ENCODE results near the gene DMD. TPM values are rescaled to one million over a fixed set of nuclear protein-coding genes. Genes with fewer than 3 reads are reported as not detected.
A peak's percentile ranks its signal among the peaks of the same experiment; 100 is the strongest.

Gene DMD
- polyA plus RNA-seq, 4 donors: 1.6 to 11.6 (median 2.9) TPM

DNA sequence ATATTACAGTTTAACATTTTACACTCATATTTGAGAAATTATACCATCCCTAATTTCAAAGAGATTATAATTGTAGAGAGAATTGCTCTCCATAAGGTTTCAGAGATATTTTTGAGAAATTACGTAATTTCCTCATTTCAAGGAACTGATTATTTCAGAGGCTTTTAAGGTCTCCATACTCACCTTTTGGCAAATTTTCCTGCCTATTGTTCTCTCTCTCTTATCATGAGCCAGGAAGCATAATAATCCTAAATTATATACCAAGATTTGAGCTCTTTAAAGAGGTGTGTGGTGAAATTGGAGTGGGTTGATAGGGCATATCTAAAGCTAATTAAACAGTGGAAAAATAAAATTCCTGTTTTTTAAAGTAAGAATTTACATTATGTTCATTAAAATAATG is 1890.6 kb downstream of the DMD start:
- 82 to 97% (median 89%) methylated on average over 1 of the region's 1 CpG for WGBS, 3 donors
- no peak overlapping the region for H3K27ac ChIP-seq (ENCODE audit: low read depth in 1 of 3, low read length in 2 of 3)
- H3K9me3 ChIP-seq (ENCODE audit: control insufficient read depth in 2 of 2, insufficient read depth in 1 of 2, low read depth in 1 of 2, low read length in 1 of 2): no peaks in the 10 kb centered on the region
- H3K36me3 ChIP-seq (ENCODE audit: control insufficient read depth in 3 of 3, insufficient read depth in 2 of 3, low read depth in 1 of 3, low read length in 3 of 3): no peaks in the 10 kb centered on the region
- no peaks in the 10 kb centered on the region for H3K4me1 ChIP-seq (ENCODE audit: control insufficient read depth in 3 of 3, insufficient read depth in 2 of 3, low read depth in 1 of 3, low read length in 2 of 3)
- DNase-seq (no peak), FAIRE-seq (no peak)
- no peak overlapping the region for H3K4me3 ChIP-seq (ENCODE audit: low read depth in 1 of 3, low read length in 3 of 3)
- no peaks in the 10 kb centered on the region for H3K27me3 ChIP-seq (ENCODE audit: control insufficient read depth in 3 of 3, insufficient read depth in 3 of 3, low read length in 3 of 3)

GRCh38 chrX:31319586-31319985 is 1891.8 kb downstream of the DMD start:
- Histone ChIP-seq H3K9me3 (ENCODE audit: control insufficient read depth in 2 of 2, insufficient read depth in 1 of 2, low read depth in 1 of 2, low read length in 1 of 2) (no peaks in the 10 kb centered on the region), H3K27ac (ENCODE audit: low read depth in 1 of 3, low read length in 2 of 3) (no peak overlapping the region), H3K4me1 (ENCODE audit: control insufficient read depth in 3 of 3, insufficient read depth in 2 of 3, low read depth in 1 of 3, low read length in 2 of 3) (no peaks in the 10 kb centered on the region), H3K4me3 (ENCODE audit: low read depth in 1 of 3, low read length in 3 of 3) (no peak overlapping the region), H3K27me3 (ENCODE audit: control insufficient read depth in 3 of 3, insufficient read depth in 3 of 3, low read length in 3 of 3) (no peaks in the 10 kb centered on the region), H3K36me3 (ENCODE audit: control insufficient read depth in 3 of 3, insufficient read depth in 2 of 3, low read depth in 1 of 3, low read length in 3 of 3) (no peaks in the 10 kb centered on the region)
- WGBS, 3 donors: 60 to 78% (median 74%) methylated on average over 2 of the region's 2 CpGs
- DNase-seq: no peak
- FAIRE-seq: no peak

DNA sequence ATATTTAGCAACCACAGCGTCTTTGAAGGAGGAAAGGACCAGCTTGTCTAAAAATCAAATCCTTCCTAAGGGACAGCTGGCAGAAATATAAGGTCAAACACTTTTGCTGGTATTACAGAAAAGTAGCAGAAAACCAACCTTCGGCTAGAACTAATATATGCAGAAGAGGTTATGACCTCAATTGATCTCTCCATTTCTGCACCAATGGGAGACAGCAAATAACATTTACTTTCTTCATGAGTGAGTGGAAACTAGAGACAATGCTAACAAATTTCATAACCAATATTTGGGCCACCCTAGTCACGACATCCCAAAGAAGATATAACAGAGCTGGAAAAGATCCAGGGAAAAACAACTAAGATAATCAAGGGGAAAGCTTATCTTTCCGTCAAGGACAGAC is 1892.5 kb downstream of the DMD start:
- FAIRE-seq (no peak), DNase-seq (no peak)
- Histone ChIP-seq H3K4me1 (ENCODE audit: control insufficient read depth in 3 of 3, insufficient read depth in 2 of 3, low read depth in 1 of 3, low read length in 2 of 3) (no peaks in the 10 kb centered on the region), H3K9me3 (ENCODE audit: control insufficient read depth in 2 of 2, insufficient read depth in 1 of 2, low read depth in 1 of 2, low read length in 1 of 2) (no peaks in the 10 kb centered on the region), H3K27ac (ENCODE audit: low read depth in 1 of 3, low read length in 2 of 3) (no peak overlapping the region), H3K27me3 (ENCODE audit: control insufficient read depth in 3 of 3, insufficient read depth in 3 of 3, low read length in 3 of 3) (no peaks in the 10 kb centered on the region), H3K36me3 (ENCODE audit: control insufficient read depth in 3 of 3, insufficient read depth in 2 of 3, low read depth in 1 of 3, low read length in 3 of 3) (no peaks in the 10 kb centered on the region), H3K4me3 (ENCODE audit: low read depth in 1 of 3, low read length in 3 of 3) (no peak overlapping the region)
- 62 to 81% (median 71%) methylated on average over 4 of the region's 4 CpGs for WGBS, 3 donors

- Histone ChIP-seq H3K36me3 (ENCODE audit: control insufficient read depth in 3 of 3, insufficient read depth in 2 of 3, low read depth in 1 of 3, low read length in 3 of 3) (no peaks in the 10 kb centered on the region), H3K27ac (ENCODE audit: low read depth in 1 of 3, low read length in 2 of 3) (no peak overlapping the region), H3K4me1 (ENCODE audit: control insufficient read depth in 3 of 3, insufficient read depth in 2 of 3, low read depth in 1 of 3, low read length in 2 of 3) (no peaks in the 10 kb centered on the region), H3K4me3 (ENCODE audit: low read depth in 1 of 3, low read length in 3 of 3) (no peak overlapping the region), H3K9me3 (ENCODE audit: control insufficient read depth in 2 of 2, insufficient read depth in 1 of 2, low read depth in 1 of 2, low read length in 1 of 2) (no peaks in the 10 kb centered on the region), H3K27me3 (ENCODE audit: control insufficient read depth in 3 of 3, insufficient read depth in 3 of 3, low read length in 3 of 3) (no peaks in the 10 kb centered on the region)
- 14 to 52% (median 26%) methylated on average over 2 of the region's 2 CpGs for WGBS, 3 donors
- DNase-seq (peak; percentile 2 to 7), FAIRE-seq (no peak)
Observed at GRCh38 chrX:31316340-31316991, 1894.9 kb downstream of the DMD start.

DNA sequence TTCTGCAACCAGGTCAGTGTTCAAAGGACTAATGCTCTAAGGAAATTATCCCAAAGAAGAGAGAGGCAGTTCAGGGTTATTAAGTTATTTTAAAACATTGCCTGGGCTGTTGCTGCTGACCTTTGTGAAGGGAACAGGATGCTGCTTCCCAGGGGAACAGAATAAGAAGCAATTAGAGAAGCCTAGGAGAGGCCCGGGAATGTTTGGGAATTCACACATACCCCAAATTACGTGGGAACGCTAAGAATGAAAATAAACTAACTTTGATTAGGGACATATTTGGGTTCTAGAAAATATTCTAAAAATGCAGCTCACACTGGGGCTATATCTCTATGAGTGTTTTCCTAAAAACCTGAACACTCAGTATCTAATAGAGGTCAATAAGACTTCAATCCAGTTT is 1896.4 kb downstream of the DMD start:
- H3K4me3 ChIP-seq (ENCODE audit: low read depth in 1 of 3, low read length in 3 of 3): no peak overlapping the region
- H3K9me3 ChIP-seq (ENCODE audit: control insufficient read depth in 2 of 2, insufficient read depth in 1 of 2, low read depth in 1 of 2, low read length in 1 of 2): no peaks in the 10 kb centered on the region
- no peaks in the 10 kb centered on the region for H3K36me3 ChIP-seq (ENCODE audit: control insufficient read depth in 3 of 3, insufficient read depth in 2 of 3, low read depth in 1 of 3, low read length in 3 of 3)
- FAIRE-seq (no peak), DNase-seq (no peak)
- no peaks in the 10 kb centered on the region for H3K4me1 ChIP-seq (ENCODE audit: control insufficient read depth in 3 of 3, insufficient read depth in 2 of 3, low read depth in 1 of 3, low read length in 2 of 3)
- no peaks in the 10 kb centered on the region for H3K27me3 ChIP-seq (ENCODE audit: control insufficient read depth in 3 of 3, insufficient read depth in 3 of 3, low read length in 3 of 3)
- H3K27ac ChIP-seq (ENCODE audit: low read depth in 1 of 3, low read length in 2 of 3): no peak overlapping the region
- 57 to 81% (median 62%) methylated on average over 3 of the region's 3 CpGs for WGBS, 3 donors

- Histone ChIP-seq H3K36me3 (ENCODE audit: control insufficient read depth in 3 of 3, insufficient read depth in 2 of 3, low read depth in 1 of 3, low read length in 3 of 3) (no peaks in the 10 kb centered on the region), H3K9me3 (ENCODE audit: control insufficient read depth in 2 of 2, insufficient read depth in 1 of 2, low read depth in 1 of 2, low read length in 1 of 2) (no peaks in the 10 kb centered on the region), H3K4me3 (ENCODE audit: low read depth in 1 of 3, low read length in 3 of 3) (no peak overlapping the region), H3K4me1 (ENCODE audit: control insufficient read depth in 3 of 3, insufficient read depth in 2 of 3, low read depth in 1 of 3, low read length in 2 of 3) (no peaks in the 10 kb centered on the region), H3K27ac (ENCODE audit: low read depth in 1 of 3, low read length in 2 of 3) (no peak overlapping the region), H3K27me3 (ENCODE audit: control insufficient read depth in 3 of 3, insufficient read depth in 3 of 3, low read length in 3 of 3) (no peaks in the 10 kb centered on the region)
- WGBS, 3 donors: 79 to 90% (median 82%) methylated on average over 5 of the region's 5 CpGs
- peak in 1 of 2 donors; percentile 4 for DNase-seq
- FAIRE-seq: no peak
Observed at GRCh38 chrX:31307952-31308351, 1903.4 kb downstream of the DMD start.

DNA sequence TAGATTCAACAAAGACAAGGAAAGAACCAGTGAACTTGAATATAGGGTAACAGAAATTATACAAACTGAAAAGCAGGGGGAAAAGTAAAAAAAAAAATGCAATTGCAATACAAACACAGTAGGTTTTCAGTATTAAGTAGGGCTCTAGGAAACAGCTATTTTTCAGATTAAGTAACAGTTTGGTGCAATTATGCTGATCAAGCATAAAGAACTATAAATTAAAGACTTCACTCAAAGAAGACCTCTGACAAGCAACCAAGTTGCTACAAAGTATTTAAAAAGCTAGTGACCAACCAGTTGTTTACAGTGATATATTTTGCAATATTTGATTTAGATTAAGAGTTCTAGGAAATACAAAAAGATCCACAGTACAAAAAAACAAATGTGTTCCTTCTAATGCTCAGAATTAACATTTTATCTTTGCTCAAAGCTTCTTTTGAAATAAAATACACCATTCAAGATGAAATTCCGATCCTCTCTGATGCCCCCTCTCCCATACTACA is 1908.7 kb downstream of the DMD start:
- no peaks in the 10 kb centered on the region for H3K4me1 ChIP-seq (ENCODE audit: control insufficient read depth in 3 of 3, insufficient read depth in 2 of 3, low read depth in 1 of 3, low read length in 2 of 3)
- H3K27me3 ChIP-seq (ENCODE audit: control insufficient read depth in 3 of 3, insufficient read depth in 3 of 3, low read length in 3 of 3): no peaks in the 10 kb centered on the region
- no peak overlapping the region for H3K27ac ChIP-seq (ENCODE audit: low read depth in 1 of 3, low read length in 2 of 3)
- no peaks in the 10 kb centered on the region for H3K36me3 ChIP-seq (ENCODE audit: control insufficient read depth in 3 of 3, insufficient read depth in 2 of 3, low read depth in 1 of 3, low read length in 3 of 3)
- DNase-seq (no peak), FAIRE-seq (no peak)
- H3K9me3 ChIP-seq (ENCODE audit: control insufficient read depth in 2 of 2, insufficient read depth in 1 of 2, low read depth in 1 of 2, low read length in 1 of 2): no peaks in the 10 kb centered on the region
- no peak overlapping the region for H3K4me3 ChIP-seq (ENCODE audit: low read depth in 1 of 3, low read length in 3 of 3)
- WGBS, 3 donors: 58 to 88% (median 87%) methylated on average over 1 of the region's 1 CpG

DNA sequence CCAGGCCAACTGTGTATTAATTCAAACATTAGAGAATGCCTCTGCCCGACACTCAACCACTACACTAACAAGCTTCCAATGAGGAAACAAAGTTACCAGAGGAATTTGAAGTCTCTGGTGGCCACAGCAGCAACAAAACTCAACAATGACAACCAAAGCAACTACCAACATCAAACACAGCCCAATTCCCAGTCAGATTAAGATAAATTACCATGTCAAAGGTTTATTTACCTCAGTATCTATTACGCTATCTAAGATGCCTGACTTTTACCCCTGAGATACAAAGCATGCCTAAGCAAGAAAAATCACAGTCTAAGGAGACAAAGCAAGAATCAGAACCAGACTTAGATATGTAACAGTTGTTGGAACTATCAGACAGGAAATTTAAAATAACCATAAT is 1909.4 kb downstream of the DMD start:
- FAIRE-seq: no peak

DNA sequence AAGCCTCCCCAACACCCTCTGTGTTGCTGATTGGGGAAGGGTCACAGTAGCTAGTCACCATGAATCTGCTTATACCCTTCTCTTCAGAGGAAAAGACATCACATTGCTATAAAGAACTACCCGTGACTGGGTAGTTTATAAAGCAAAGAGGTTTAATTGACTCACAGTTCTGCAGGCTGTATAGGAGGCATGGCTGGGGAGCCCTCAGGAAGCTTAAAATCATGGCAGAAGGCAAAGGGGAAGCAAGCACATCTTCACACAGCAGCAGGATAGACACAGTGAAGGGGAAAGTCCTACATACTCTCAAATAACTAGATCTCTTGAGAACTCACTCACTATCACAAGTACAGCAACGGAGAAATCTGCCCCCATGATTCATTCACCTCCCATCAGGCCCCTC is 1910.1 kb downstream of the DMD start:
- Histone ChIP-seq H3K36me3 (ENCODE audit: control insufficient read depth in 3 of 3, insufficient read depth in 2 of 3, low read depth in 1 of 3, low read length in 3 of 3) (no peaks in the 10 kb centered on the region), H3K4me3 (ENCODE audit: low read depth in 1 of 3, low read length in 3 of 3) (no peak overlapping the region), H3K27me3 (ENCODE audit: control insufficient read depth in 3 of 3, insufficient read depth in 3 of 3, low read length in 3 of 3) (no peaks in the 10 kb centered on the region), H3K27ac (ENCODE audit: low read depth in 1 of 3, low read length in 2 of 3) (no peak overlapping the region), H3K4me1 (ENCODE audit: control insufficient read depth in 3 of 3, insufficient read depth in 2 of 3, low read depth in 1 of 3, low read length in 2 of 3) (no peaks in the 10 kb centered on the region), H3K9me3 (ENCODE audit: control insufficient read depth in 2 of 2, insufficient read depth in 1 of 2, low read depth in 1 of 2, low read length in 1 of 2) (no peaks in the 10 kb centered on the region)
- FAIRE-seq (no peak), DNase-seq (no peak)
- 57 to 79% (median 75%) methylated on average over 2 of the region's 2 CpGs for WGBS, 3 donors

More for the DNA sequence above, 1909.4 kb downstream of the DMD start:
- 49 to 76% (median 66%) methylated on average over 2 of the region's 2 CpGs for WGBS, 3 donors
- Histone ChIP-seq H3K4me3 (ENCODE audit: low read depth in 1 of 3, low read length in 3 of 3) (no peak overlapping the region), H3K4me1 (ENCODE audit: control insufficient read depth in 3 of 3, insufficient read depth in 2 of 3, low read depth in 1 of 3, low read length in 2 of 3) (no peaks in the 10 kb centered on the region), H3K27me3 (ENCODE audit: control insufficient read depth in 3 of 3, insufficient read depth in 3 of 3, low read length in 3 of 3) (no peaks in the 10 kb centered on the region), H3K27ac (ENCODE audit: low read depth in 1 of 3, low read length in 2 of 3) (no peak overlapping the region), H3K36me3 (ENCODE audit: control insufficient read depth in 3 of 3, insufficient read depth in 2 of 3, low read depth in 1 of 3, low read length in 3 of 3) (no peaks in the 10 kb centered on the region), H3K9me3 (ENCODE audit: control insufficient read depth in 2 of 2, insufficient read depth in 1 of 2, low read depth in 1 of 2, low read length in 1 of 2) (no peaks in the 10 kb centered on the region)
- DNase-seq: no peak

Data from small intestine (tissue), 7 donors.